Fibroblast of pulmonary artery (primary cell): ENCODE data around the gene CRLF3.

Source experiments
- DNase-seq: peaks from one replicate; pipeline ENCODE4 v3.0.0-alpha.2; 2010; ENCODE audit warnings: low read depth
- H3K4me3 ChIP-seq: replicated peaks from 2 replicates; pipeline ENCODE4 v1.5.1; 2011; ENCODE audit warnings: low read depth, mild to moderate bottlenecking, control low read depth, low read length, moderate library complexity
- CTCF ChIP-seq: IDR thresholded peaks from 2 replicates; pipeline ENCODE4 v1.5.1; 2011; ENCODE audit warnings: mild to moderate bottlenecking, control low read depth, low read length, inconsistent platforms; ENCODE audit errors: missing control alignments

Gene CRLF3, protein sequence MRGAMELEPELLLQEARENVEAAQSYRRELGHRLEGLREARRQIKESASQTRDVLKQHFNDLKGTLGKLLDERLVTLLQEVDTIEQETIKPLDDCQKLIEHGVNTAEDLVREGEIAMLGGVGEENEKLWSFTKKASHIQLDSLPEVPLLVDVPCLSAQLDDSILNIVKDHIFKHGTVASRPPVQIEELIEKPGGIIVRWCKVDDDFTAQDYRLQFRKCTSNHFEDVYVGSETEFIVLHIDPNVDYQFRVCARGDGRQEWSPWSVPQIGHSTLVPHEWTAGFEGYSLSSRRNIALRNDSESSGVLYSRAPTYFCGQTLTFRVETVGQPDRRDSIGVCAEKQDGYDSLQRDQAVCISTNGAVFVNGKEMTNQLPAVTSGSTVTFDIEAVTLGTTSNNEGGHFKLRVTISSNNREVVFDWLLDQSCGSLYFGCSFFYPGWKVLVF

DNA sequence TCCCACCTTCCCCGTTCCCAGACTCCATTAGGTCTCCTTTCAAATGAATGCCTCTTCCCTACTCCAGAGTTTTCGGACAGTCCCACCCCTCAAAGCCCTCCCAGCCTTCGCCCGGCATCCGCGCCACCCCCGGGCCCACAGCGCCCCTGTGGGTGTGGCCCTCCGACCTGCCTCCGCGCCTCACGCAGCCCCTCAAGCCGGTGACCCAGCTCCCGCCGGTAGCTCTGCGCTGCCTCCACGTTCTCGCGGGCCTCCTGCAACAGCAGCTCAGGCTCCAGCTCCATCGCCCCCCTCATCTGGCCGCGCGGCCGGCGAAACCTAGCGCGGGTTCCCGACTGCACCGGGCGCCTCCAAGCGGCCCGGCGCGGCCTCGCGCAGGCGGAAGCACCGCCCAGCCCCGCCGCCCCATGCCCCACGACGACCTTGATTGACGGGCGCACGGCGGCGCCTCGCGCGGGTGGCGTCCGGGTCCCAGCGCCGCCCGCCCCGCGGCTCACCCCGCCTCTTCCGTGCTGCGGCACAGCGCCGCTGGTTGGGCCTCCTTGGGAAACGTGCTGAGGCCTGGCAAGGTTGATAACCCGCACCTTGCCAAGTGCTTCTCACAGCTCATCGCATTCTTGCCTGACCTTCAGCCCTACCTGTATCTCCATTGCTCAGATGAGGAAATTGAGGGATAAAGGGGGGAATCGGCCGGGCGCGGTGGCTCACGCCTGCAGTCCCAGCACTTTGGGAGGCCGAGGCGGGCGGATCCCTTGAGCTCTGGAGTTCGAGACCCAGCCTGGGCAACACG is at the start of gene CRLF3:
Gene CRLF3 (minus strand): TSS at position 337 of the 790 bp plus-strand sequence. CDS start 41 bp downstream, at position 296.
- DNase-seq = peak; percentile 91
- peak; percentile 12 for TF ChIP-seq CTCF
- peak within 1 kb of the TSS; percentile 97 for H3K4me3 ChIP-seq

- TF ChIP-seq CTCF = no peak
- H3K4me3 ChIP-seq = no peak overlapping the region
- no peak for DNase-seq
Measured at GRCh38 chr17:30869005-30869404, 44.5 kb upstream of the CRLF3 start.

- H3K4me3 ChIP-seq = no peak overlapping the region
- TF ChIP-seq CTCF = no peak
- DNase-seq = no peak
Measured at GRCh38 chr17:30864636-30865035, 40.1 kb upstream of the CRLF3 start.

DNA sequence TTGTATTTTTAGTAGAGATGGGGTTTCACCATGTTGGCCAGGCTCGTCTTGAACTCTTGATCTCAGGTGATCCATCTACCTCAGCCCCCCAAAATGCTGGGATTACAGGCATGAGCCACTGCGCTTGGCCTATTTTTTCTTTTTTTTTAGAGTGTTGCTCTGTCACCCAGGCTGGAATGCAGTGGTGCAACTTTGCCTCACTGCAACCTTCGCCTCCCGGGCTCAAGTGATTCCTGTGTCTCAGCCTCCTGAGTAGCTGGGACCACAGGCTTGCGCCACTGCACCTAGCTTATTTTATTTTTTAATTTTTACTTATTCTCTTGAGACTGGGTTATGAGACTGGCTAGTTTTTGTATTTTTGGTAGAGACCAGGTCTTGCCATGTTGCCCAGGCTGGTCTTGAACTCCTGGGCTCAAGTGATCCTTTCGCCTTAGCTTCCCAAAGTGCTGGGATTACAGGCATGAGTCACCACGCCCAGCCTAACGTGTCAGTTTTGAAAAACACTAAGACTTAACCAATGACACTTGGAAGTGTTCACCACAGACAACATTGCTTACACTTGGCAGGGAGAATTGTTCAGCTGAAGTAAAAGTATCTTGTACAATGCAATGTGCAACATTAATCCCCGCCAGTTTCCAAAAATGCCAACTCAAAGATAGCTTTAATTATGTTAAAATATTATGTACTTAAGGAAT is 34.2 kb upstream of the CRLF3 start:
- no peak overlapping the region for H3K4me3 ChIP-seq
- no peak for DNase-seq
- no peak for TF ChIP-seq CTCF

DNA sequence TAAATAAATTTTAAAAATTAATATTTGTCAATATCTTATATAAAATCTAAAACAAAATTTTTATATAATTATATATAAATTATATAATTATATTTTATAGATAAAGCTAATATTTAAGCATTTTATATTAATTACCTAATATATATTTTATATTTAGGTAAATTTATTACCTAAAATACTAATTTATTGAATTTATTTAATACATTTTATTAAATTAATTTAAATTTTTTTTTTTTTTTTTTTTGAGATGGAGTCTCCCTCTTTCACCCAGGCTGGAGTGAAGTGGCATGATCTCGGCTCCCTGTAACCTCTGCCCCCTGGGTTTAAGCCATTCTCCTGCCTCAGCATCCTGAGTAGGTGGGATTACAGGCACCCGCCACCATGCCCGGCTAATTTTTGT is 29.7 kb upstream of the CRLF3 start:
- no peak for DNase-seq
- no peak for TF ChIP-seq CTCF
- no peak overlapping the region for H3K4me3 ChIP-seq

GRCh38 chr17:30848021-30848420 is 23.5 kb upstream of the CRLF3 start:
- no peak for TF ChIP-seq CTCF
- no peak for DNase-seq
- no peak overlapping the region for H3K4me3 ChIP-seq
